Hepatocyte (in vitro differentiated cells): Measurements from ENCODE around the gene DBH. TPM values are rescaled to one million over a fixed set of nuclear protein-coding genes. Genes with fewer than 3 reads are reported as not detected.

Experiments
- DNase-seq: peaks from one replicate; pipeline ENCODE4 v3.0.0-alpha.2; 2016; ENCODE audit warnings: low spot score
- H2AFZ ChIP-seq: fragments of 200-600 bp; sonication (generic); 2 replicates; pipeline ENCODE4 v1.6.0; 2016; ENCODE audit warnings: antibody characterized with exemption, mild to moderate bottlenecking
- H3K27ac ChIP-seq: fragments of 200-600 bp; sonication (generic); 2 replicates; pipeline ENCODE4 v1.5.1; 2016; ENCODE audit warnings: mild to moderate bottlenecking
- H3K27me3 ChIP-seq: fragments of 200-600 bp; sonication (generic); 2 replicates; pipeline ENCODE4 v1.6.1; 2016
- H3K36me3 ChIP-seq: fragments of 200-600 bp; sonication (generic); replicated peaks from 2 replicates; pipeline ENCODE4 v1.5.1; 2016; ENCODE audit warnings: low read depth; ENCODE audit not compliant: insufficient read depth
- H3K4me1 ChIP-seq: fragments of 200-600 bp; sonication (generic); 2 replicates; pipeline ENCODE4 v1.5.1; 2016; ENCODE audit warnings: mild to moderate bottlenecking, moderate library complexity; ENCODE audit not compliant: insufficient read depth
- H3K4me2 ChIP-seq: fragments of 200-600 bp; sonication (generic); 2 replicates; pipeline ENCODE4 v1.6.0; 2016
- H3K4me3 ChIP-seq: fragments of 200-600 bp; sonication (generic); 2 replicates; pipeline ENCODE4 v1.5.1; 2016; ENCODE audit warnings: mild to moderate bottlenecking
- H3K79me2 ChIP-seq: fragments of 200-600 bp; sonication (generic); 2 replicates; pipeline ENCODE4 v1.6.0; 2017; ENCODE audit warnings: mild to moderate bottlenecking
- H3K9me2 ChIP-seq: fragments of 200-600 bp; sonication (generic); replicated peaks from 2 replicates; pipeline ENCODE4 v1.6.0; 2017; ENCODE audit warnings: mild to moderate bottlenecking; ENCODE audit not compliant: insufficient read depth
- H3K9me3 ChIP-seq: fragments of 200-600 bp; sonication (generic); 2 replicates; pipeline ENCODE4 v1.5.1; 2016; ENCODE audit warnings: low read depth, mild to moderate bottlenecking
- H4K20me1 ChIP-seq: fragments of 200-600 bp; sonication (generic); 2 replicates; pipeline ENCODE4 v1.6.0; 2016; ENCODE audit warnings: mild to moderate bottlenecking; ENCODE audit not compliant: insufficient read depth, poor library complexity, severe bottlenecking
- EZH2 ChIP-seq: fragments of 200-600 bp; sonication (generic); IDR thresholded peaks from 2 replicates; pipeline ENCODE4 v1.6.1; 2016; ENCODE audit warnings: antibody characterized with exemption, mild to moderate bottlenecking, borderline replicate concordance
- EZH2phosphoT487 ChIP-seq: fragments of 200-600 bp; sonication (generic); IDR thresholded peaks from one replicate; pipeline ENCODE4 v1.6.1; 2018; ENCODE audit warnings: antibody characterized with exemption, mild to moderate bottlenecking, low read depth, moderate library complexity; ENCODE audit not compliant: unreplicated experiment, severe bottlenecking
- WGBS: methylation state at CpG from one replicate; pipeline ENCODE4 v1.1.6; 2016; ENCODE audit warnings: low lambda C conversion rate; ENCODE audit errors: missing lambda C conversion rate; 5-methylcytosine and 5-hydroxymethylcytosine counted together
- polyA plus RNA-seq: library from polyadenylated mRNA; unstranded; fragments of >200 nt; fragmentation: Nextera tagmentation; extraction: Ambion mirVana; gene quantifications from 2 replicates; pipeline ENCODE4 v1.2.1, GENCODE V29; 2016
- total RNA-seq: library from RNA; depleted of rRNA; stranded (reverse); fragments of >200 nt; gene quantifications from 2 replicates; pipeline ENCODE4 v1.2.3, GENCODE V29; 2014
- TF ChIP-seq, protein P1 (sequence below): fragments of 200-600 bp; sonication (generic); IDR thresholded peaks from 2 replicates; pipeline ENCODE4 v1.5.1; 2016; ENCODE audit warnings: antibody characterized with exemption, mild to moderate bottlenecking; ENCODE audit not compliant: poor library complexity

DBH gene
- total and polyA plus RNA-seq, 2 experiments from 2014 or later, result 0.44 TPM; not detected in 1

DNA sequence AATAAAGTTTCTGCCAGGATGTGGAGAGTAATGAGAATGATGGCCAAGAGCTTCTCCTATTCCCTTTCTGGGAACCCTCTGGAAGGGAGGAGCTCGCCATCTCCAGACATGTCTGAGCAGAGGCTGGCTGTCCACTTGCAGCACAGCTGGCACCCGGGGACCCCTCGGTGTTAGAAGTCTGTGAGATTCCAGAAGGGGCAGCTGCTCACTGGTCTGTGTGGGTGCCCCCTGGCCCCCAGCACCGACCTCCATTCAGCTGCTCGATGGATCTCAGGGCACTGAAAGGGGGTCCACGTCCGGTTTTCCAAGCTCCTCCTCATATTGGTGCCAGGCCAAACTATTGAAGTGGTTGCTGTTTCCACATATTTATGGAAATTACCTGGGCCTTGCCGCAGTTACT is 23.3 kb upstream of the DBH start:
- Histone ChIP-seq H3K4me3 (no peak overlapping the region), H3K36me3 (no peaks in the 10 kb centered on the region), H3K27ac (no peak overlapping the region), H3K4me1 (no peaks in the 10 kb centered on the region), H3K27me3 (peaks cover 53% of the 10 kb centered on the region), H3K4me2 (no peak overlapping the region), H4K20me1 (no peaks in the 10 kb centered on the region), H2AFZ (no peak overlapping the region), H3K9me2 (no peaks in the 10 kb centered on the region), H3K79me2 (no peaks in the 10 kb centered on the region), H3K9me3 (no peaks in the 10 kb centered on the region)
- no peak for DNase-seq
- TF ChIP-seq EZH2phosphoT487 (no peak), EZH2 (no peak)
- TF ChIP-seq, protein P1, sequence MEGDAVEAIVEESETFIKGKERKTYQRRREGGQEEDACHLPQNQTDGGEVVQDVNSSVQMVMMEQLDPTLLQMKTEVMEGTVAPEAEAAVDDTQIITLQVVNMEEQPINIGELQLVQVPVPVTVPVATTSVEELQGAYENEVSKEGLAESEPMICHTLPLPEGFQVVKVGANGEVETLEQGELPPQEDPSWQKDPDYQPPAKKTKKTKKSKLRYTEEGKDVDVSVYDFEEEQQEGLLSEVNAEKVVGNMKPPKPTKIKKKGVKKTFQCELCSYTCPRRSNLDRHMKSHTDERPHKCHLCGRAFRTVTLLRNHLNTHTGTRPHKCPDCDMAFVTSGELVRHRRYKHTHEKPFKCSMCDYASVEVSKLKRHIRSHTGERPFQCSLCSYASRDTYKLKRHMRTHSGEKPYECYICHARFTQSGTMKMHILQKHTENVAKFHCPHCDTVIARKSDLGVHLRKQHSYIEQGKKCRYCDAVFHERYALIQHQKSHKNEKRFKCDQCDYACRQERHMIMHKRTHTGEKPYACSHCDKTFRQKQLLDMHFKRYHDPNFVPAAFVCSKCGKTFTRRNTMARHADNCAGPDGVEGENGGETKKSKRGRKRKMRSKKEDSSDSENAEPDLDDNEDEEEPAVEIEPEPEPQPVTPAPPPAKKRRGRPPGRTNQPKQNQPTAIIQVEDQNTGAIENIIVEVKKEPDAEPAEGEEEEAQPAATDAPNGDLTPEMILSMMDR, result no peak
- WGBS, result 87% methylated on average over 8 of the region's 8 CpGs

DNA sequence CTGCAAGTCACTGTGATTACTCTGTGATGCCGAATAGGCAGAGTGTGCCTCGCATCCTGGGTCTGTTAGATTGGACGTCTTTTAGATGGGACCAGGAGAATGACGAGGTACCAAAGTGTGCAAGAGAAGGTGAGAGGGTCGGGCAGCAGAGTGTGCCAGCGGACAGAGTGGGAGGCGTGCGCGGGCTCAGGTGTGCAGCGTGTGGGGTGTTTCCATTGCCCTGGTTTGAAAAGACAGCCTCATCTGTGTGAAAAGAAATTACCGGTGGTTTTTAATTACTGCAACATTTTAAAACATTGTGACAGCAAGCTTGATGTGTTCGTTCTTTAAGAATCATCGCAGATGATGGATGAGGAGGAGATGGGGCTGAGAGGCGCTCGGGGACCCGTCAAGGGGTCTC is 22.7 kb upstream of the DBH start:
- Histone ChIP-seq H3K4me2 (no peak overlapping the region), H3K4me1 (no peaks in the 10 kb centered on the region), H2AFZ (no peak overlapping the region), H3K36me3 (no peaks in the 10 kb centered on the region), H3K9me3 (no peaks in the 10 kb centered on the region), H3K79me2 (no peaks in the 10 kb centered on the region), H3K4me3 (no peak overlapping the region), H3K9me2 (no peaks in the 10 kb centered on the region), H3K27ac (no peak overlapping the region), H4K20me1 (no peaks in the 10 kb centered on the region), H3K27me3 (peaks cover 52% of the 10 kb centered on the region)
- TF ChIP-seq EZH2, result no peak
- TF ChIP-seq, protein P1, result no peak
- TF ChIP-seq EZH2phosphoT487, result no peak
- no peak for DNase-seq
- WGBS, result 90% methylated on average over 16 of the region's 16 CpGs

DNA sequence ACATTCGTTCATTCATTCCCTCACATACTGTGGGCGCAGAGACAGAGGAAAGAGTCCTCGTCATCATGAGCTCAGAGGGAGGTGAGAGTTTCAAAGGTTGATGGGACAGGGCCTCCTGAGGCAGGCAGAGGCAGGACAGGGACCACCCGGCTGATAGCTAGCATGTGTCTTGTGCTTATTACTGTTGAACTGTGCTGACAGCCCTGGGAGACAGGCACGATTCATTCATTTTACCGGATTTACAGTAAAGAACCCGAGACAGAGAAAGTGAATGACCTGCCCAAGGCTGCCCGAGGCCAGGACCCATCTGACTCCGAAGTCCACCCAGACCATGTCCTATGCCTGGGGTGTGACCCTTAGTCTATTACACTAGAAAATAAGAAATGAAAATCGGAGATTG is 22.1 kb upstream of the DBH start:
- no peaks in the 10 kb centered on the region for H3K79me2 ChIP-seq
- no peak overlapping the region for H3K27ac ChIP-seq
- no peak overlapping the region for H3K4me3 ChIP-seq
- no peak overlapping the region for H2AFZ ChIP-seq
- 77% methylated on average over 10 of the region's 10 CpGs for WGBS
- H3K4me1 ChIP-seq, result no peaks in the 10 kb centered on the region
- no peaks in the 10 kb centered on the region for H3K36me3 ChIP-seq
- TF ChIP-seq EZH2 (no peak), EZH2phosphoT487 (no peak)
- TF ChIP-seq, protein P1, result no peak
- H4K20me1 ChIP-seq, result no peaks in the 10 kb centered on the region
- no peaks in the 10 kb centered on the region for H3K9me3 ChIP-seq
- H3K4me2 ChIP-seq, result no peak overlapping the region
- H3K27me3 ChIP-seq, result peaks cover 47% of the 10 kb centered on the region
- no peak for DNase-seq
- H3K9me2 ChIP-seq, result no peaks in the 10 kb centered on the region

DNA sequence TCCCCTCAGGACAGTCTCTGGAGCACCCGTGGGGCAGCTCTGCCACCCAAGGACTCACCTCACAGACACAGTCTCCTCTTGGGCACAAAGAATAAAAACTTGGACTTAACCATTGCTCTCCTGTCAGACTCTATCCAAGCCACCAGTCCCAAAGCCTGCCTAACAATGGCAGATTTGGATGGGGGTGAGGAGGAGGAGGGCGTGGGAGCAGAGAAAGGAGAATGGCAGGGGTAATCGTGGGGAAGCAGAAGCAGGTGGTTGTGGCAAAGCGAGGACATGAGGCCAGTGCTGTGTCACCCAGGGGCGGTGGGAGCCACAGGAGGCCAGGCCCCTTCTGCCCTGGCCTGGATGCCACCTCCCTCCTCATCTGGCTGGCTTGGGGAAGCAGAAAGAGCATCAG is 21.5 kb upstream of the DBH start:
- Histone ChIP-seq H3K79me2 (no peaks in the 10 kb centered on the region), H3K27ac (no peak overlapping the region), H3K27me3 (peaks cover 44% of the 10 kb centered on the region), H3K9me3 (no peaks in the 10 kb centered on the region), H2AFZ (no peak overlapping the region), H3K4me3 (no peak overlapping the region), H3K9me2 (no peaks in the 10 kb centered on the region), H3K36me3 (no peaks in the 10 kb centered on the region), H3K4me2 (no peak overlapping the region), H4K20me1 (no peaks in the 10 kb centered on the region), H3K4me1 (no peaks in the 10 kb centered on the region)
- 75% methylated on average over 5 of the region's 5 CpGs for WGBS
- DNase-seq, result no peak
- no peak for TF ChIP-seq EZH2phosphoT487
- TF ChIP-seq, protein P1, result no peak
- TF ChIP-seq EZH2, result no peak
